Keratinocyte (primary cell): ENCODE results near the gene RPL13A.

Experiments used
- CTCF ChIP-seq, 3 experiments: IDR thresholded peaks in 1 of 3; conservative IDR thresholded peaks in 1 of 3; optimal IDR thresholded peaks in 1 of 3; 2 replicates in 2 of 3; 3 replicates in 1 of 3; pipeline versions ENCODE3 to v1.5.1; 2011; ENCODE audit warnings: low read length in 3 of 3, mild to moderate bottlenecking in 3 of 3, moderate library complexity in 2 of 3, control low read depth in 1 of 3, inconsistent platforms in 1 of 3; ENCODE audit not compliant: insufficient read depth in 2 of 3; ENCODE audit errors: extremely low read depth in 1 of 3
- EZH2 ChIP-seq: IDR thresholded peaks from one replicate; pipeline ENCODE4 v1.6.1; 2012; ENCODE audit warnings: inconsistent platforms, mild to moderate bottlenecking, low read length, moderate library complexity

GRCh38 chr19:49455773-49456172 lies 31.6 kb upstream of the RPL13A start:
- TF ChIP-seq CTCF (optimal IDR thresholded peaks at IDR 0.05 in 1 of 3, IDR thresholded peaks at IDR 0.05 in 1 of 3, conservative IDR thresholded peaks at IDR 0.05 in 1 of 3; ENCODE audit: extremely low read depth in 1 of 3, insufficient read depth in 2 of 3, low read length in 3 of 3) = no peak
- no peak for TF ChIP-seq EZH2
